Measurements from ENCODE around the gene BAIAP2. TPM values are rescaled to one million over a fixed set of nuclear protein-coding genes. Genes with fewer than 3 reads are reported as not detected.

BAIAP2 gene
- total and polyA plus RNA-seq, 2 donors (not counting 3 experiments of a cell fraction or from before 2014, with no cell fraction given): 12.3 to 18.6 TPM

GRCh38 chr17:81074875-81075274 is 39.9 kb downstream of the BAIAP2 start:
- FAIRE-seq (no peak), DNase-seq (ENCODE audit: low read depth, low spot score) (no peak)
- no peak overlapping the region for H2AFZ ChIP-seq (ENCODE audit: low read depth, low read length)
- no peaks in the 10 kb centered on the region for H3K79me2 ChIP-seq (ENCODE audit: control insufficient read depth, insufficient read depth, low read length)
- no peak overlapping the region for H3K4me2 ChIP-seq (ENCODE audit: insufficient read depth, low read length)
- H3K9ac ChIP-seq (replicated peaks; ENCODE audit: extremely low read depth, insufficient read depth, low read length): no peak overlapping the region
- H3K9me3 ChIP-seq (replicated peaks; ENCODE audit: control insufficient read depth, insufficient read depth, low read length): no peaks in the 10 kb centered on the region
- H4K20me1 ChIP-seq (replicated peaks; ENCODE audit: control insufficient read depth, extremely low read depth, insufficient read depth, low read length): no peaks in the 10 kb centered on the region
- H3K4me1 ChIP-seq (ENCODE audit: control insufficient read depth, extremely low read depth, insufficient read depth, low read length): no peaks in the 10 kb centered on the region
- dilution Hi-C loops (cut with MboI; ENCODE audit: extremely low pct_ligation_motif_present, low sequenced_read_pairs) (no loop called here), intact Hi-C loops (cut with micrococcal nuclease) (no loop called here)
- H3K36me3 ChIP-seq (ENCODE audit: control insufficient read depth in 2 of 2, extremely low read depth in 1 of 2, insufficient read depth in 2 of 2, low read length in 2 of 2): no peaks in the 10 kb centered on the region
- ChIA-PET POLR2A (no interaction called here), CTCF (no interaction called here)
- H3K4me3 ChIP-seq (replicated peaks in 1 of 3; ENCODE audit: insufficient read depth in 1 of 3, low read depth in 1 of 3, low read length in 3 of 3): no peak overlapping the region
- H3K9me1 ChIP-seq (replicated peaks; ENCODE audit: control insufficient read depth, extremely low read depth, insufficient read depth, low read length): no peaks in the 10 kb centered on the region
- H3K27ac ChIP-seq (ENCODE audit: insufficient read depth, low read depth, low read length): no peak overlapping the region
- TF ChIP-seq CTCF (IDR thresholded peaks at IDR 0.05; ENCODE audit: extremely low read depth in 1 of 2, insufficient read depth in 1 of 2, low read depth in 1 of 2, low read length in 2 of 2) (no peak), EZH2 (IDR thresholded peaks at IDR 0.05; ENCODE audit: borderline replicate concordance, low read depth, low read length, severe bottlenecking) (no peak), FOS (IDR thresholded peaks at IDR 0.05; ENCODE audit: borderline replicate concordance, insufficient read depth, low read length) (no peak), JUN (IDR thresholded peaks at IDR 0.05; ENCODE audit: borderline replicate concordance, insufficient read depth, insufficient read length, low read depth) (no peak), POLR2A (IDR thresholded peaks at IDR 0.05; ENCODE audit: low read depth, low read length) (no peak), POLR2AphosphoS5 (IDR thresholded peaks at IDR 0.05; ENCODE audit: insufficient read depth, low read depth, low read length) (no peak), GATA2 (IDR thresholded peaks at IDR 0.05; ENCODE audit: insufficient read depth, insufficient read length, low read depth, low read length) (no peak), MYC (IDR thresholded peaks at IDR 0.05; ENCODE audit: low read depth, low read length) (no peak), MAX (IDR thresholded peaks at IDR 0.05; ENCODE audit: insufficient read depth, insufficient read length) (no peak)
- no TSS peak for BruUV-seq (replicated peaks)
- no peaks in the 10 kb centered on the region for H3K27me3 ChIP-seq (ENCODE audit: control insufficient read depth in 2 of 2, insufficient read depth in 2 of 2, low read length in 2 of 2)

Data from endothelial cell of umbilical vein (primary cell).